ENCODE results near the gene GBE1.

- TF ChIP-seq CTCF (IDR thresholded peaks at IDR 0.05) = no peak
- TF ChIP-seq POLR2AphosphoS5 (IDR thresholded peaks at IDR 0.05; ENCODE audit: insufficient read depth in 1 of 2, low read depth in 1 of 2) = no peak
These were observed 181.1 kb downstream of the GBE1 start for GRCh38 chr3:81580355-81580754.

Measured in vagina (tissue), 2 donors.